GM10248 (cell line): Measurements from ENCODE around the gene REC8.

Experiments used
- CTCF ChIA-PET: fragments of 300-600 bp; sonication (Branson Sonifier 250); formaldehyde crosslinking; extraction: SDS; loops from one replicate; lab custom pipeline; 2021; ENCODE audit warnings: antibody characterized with exemption; lab: Yijun Ruan, JAX
- POLR2A ChIA-PET: fragments of 350-650 bp; sonication (Branson Sonifier 250); formaldehyde crosslinking; extraction: SDS; loops from one replicate; lab custom pipeline; 2020; ENCODE audit warnings: antibody characterized with exemption; lab: Yijun Ruan, JAX
- DNase-seq: peaks from one replicate; pipeline ENCODE4 v3.0.0; 2012; ENCODE audit errors: extremely low spot score
- TF ChIP-seq, protein P1 (sequence below): IDR thresholded peaks from 2 replicates; pipeline ENCODE4 v1.5.1; 2012; ENCODE audit warnings: mild to moderate bottlenecking, low read depth; ENCODE audit errors: extremely low read depth, missing control alignments, control extremely low read depth

Gene REC8

GRCh38 chr14:24136684-24137528, 35.0 kb upstream of the REC8 start:
- POLR2A ChIA-PET, result interaction anchor here (0.7 to 2.4 kb wide), 7 partner anchors 10 to 42 kb away, joined by 3 to 28 read pairs (median 5); partner anchors contain the start of genes DCAF11, IRF9, NRL and PSME2
- DNase-seq, result no peak
- CTCF ChIA-PET, result interaction anchor here (0.7 to 4.9 kb wide), 11 partner anchors 9 to 29 kb away, joined by 3 to 37 read pairs (median 6); partner anchors contain the start of genes DCAF11, IRF9, NRL and PSME2
- TF ChIP-seq, protein P1, sequence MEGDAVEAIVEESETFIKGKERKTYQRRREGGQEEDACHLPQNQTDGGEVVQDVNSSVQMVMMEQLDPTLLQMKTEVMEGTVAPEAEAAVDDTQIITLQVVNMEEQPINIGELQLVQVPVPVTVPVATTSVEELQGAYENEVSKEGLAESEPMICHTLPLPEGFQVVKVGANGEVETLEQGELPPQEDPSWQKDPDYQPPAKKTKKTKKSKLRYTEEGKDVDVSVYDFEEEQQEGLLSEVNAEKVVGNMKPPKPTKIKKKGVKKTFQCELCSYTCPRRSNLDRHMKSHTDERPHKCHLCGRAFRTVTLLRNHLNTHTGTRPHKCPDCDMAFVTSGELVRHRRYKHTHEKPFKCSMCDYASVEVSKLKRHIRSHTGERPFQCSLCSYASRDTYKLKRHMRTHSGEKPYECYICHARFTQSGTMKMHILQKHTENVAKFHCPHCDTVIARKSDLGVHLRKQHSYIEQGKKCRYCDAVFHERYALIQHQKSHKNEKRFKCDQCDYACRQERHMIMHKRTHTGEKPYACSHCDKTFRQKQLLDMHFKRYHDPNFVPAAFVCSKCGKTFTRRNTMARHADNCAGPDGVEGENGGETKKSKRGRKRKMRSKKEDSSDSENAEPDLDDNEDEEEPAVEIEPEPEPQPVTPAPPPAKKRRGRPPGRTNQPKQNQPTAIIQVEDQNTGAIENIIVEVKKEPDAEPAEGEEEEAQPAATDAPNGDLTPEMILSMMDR, result no peak

- TF ChIP-seq, protein P1, result no peak
- DNase-seq, result no peak
- POLR2A ChIA-PET, result interaction anchor here (0.6 to 2.4 kb wide), 5 partner anchors 9 to 33 kb away, joined by 3 to 28 read pairs (median 3); partner anchors contain the start of genes DCAF11 and NRL
- CTCF ChIA-PET, result interaction anchor here (0.7 to 4.9 kb wide), 12 partner anchors 8 to 79 kb away, joined by 3 to 37 read pairs (median 4); partner anchors contain the start of genes DCAF11, IRF9, NRL and PSME2
Observed at GRCh38 chr14:24137529-24138395, 34.1 kb upstream of the REC8 start.

DNA sequence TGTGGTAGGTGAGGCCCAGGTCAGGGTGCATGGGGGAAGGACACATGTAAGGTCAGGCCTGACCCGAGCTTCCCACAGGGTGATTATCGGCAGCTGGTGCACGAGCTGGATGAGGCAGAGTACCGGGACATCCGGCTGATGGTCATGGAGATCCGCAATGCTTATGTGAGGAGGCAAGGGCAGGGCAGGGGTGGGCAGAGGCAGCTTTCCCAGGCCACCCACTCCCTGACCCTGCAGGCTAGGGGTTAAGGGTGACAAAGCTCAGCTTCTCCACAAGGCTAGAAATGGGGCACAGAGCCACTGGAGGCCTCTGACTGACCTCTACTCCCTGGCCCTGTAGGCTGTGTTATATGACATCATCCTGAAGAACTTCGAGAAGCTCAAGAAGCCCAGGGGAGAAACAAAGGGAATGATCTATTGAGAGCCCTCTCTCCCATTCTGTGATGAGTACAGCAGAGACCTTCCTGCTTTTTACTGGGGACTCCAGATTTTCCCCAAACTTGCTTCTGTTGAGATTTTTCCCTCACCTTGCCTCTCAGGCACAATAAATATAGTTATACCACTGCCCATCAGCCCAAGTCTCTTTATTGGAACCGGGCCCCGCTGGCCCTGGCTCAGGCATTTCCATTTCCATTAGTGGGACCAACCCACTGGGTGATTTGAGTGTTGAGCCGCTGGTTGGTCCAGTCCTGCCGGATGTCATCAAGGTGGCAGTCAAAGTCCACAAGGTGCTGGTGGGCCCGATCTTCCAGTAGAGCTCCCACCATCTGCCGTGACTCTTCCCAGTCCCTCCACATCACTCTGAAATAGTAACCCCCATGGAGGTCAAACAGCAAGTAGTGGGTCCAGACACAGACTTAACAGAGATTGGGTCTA, 33.2 kb upstream of the REC8 start:
- CTCF ChIA-PET, result interaction anchor here (0.9 to 3.7 kb wide), 8 partner anchors 8 to 80 kb away, joined by 3 to 18 read pairs (median 4); partner anchors contain the start of genes DCAF11, IRF9, NRL and PSME2
- DNase-seq, result no peak
- TF ChIP-seq, protein P1, result no peak
- POLR2A ChIA-PET, result interaction anchor here (0.6 to 2.0 kb wide), 3 partner anchors 12 to 32 kb away, joined by 3 to 7 read pairs (median 4); partner anchors contain the start of genes DCAF11 and NRL

GRCh38 chr14:24139272-24139934, 32.5 kb upstream of the REC8 start:
- ChIA-PET CTCF (interaction anchor here (1.0 to 3.7 kb wide), 5 partner anchors 14 to 81 kb away, joined by 3 to 18 read pairs (median 4); partner anchors contain the start of genes DCAF11, IRF9 and NRL), POLR2A (interaction anchor here (1.7 to 2.0 kb wide), 2 partner anchors 11 to 24 kb away, joined by 4 to 7 read pairs; partner anchors contain the start of genes DCAF11 and NRL)
- DNase-seq, result no peak
- TF ChIP-seq, protein P1, result no peak

GRCh38 chr14:24141097-24141880, 30.6 kb upstream of the REC8 start, which contains the start of gene EMC9:
Gene EMC9, minus strand, starts transcription at chr14:24141591. Its CDS starts 287 bp downstream, at chr14:24141304.
- TF ChIP-seq, protein P1, result peak; percentile 13
- DNase-seq, result peak; percentile 95
- CTCF ChIA-PET, result interaction anchor here (0.7 to 3.7 kb wide), 16 partner anchors 10 to 187 kb away, joined by 3 to 18 read pairs (median 4); partner anchors contain the start of genes DCAF11, IRF9, NRL and TINF2
- POLR2A ChIA-PET, result interaction anchor here (0.5 to 1.8 kb wide), 9 partner anchors 16 to 1628 kb away, joined by 3 to 16 read pairs (median 4); partner anchors contain the start of genes CHMP4A, DCAF11, IRF9 and NRL
